ENCODE results near the gene ZFP36. TPM values are rescaled to one million over a fixed set of nuclear protein-coding genes. Genes with fewer than 3 reads are reported as not detected.

ZFP36 gene
- total and polyA plus RNA-seq, 2 of the 8 experiments (the other 6 are each of a cell fraction or from before 2014, with no cell fraction given) = 4.0 to 10.9 TPM

GRCh38 chr19:39412100-39412866 lies 5.6 kb downstream of the ZFP36 start, which contains the start of gene PLEKHG2 (continued):
- TF ChIP-seq USF2 (IDR thresholded peaks at IDR 0.05; ENCODE audit: low read length) (peak; percentile 85), BACH1 (IDR thresholded peaks at IDR 0.05; ENCODE audit: low read length) (no peak), SP4 (IDR thresholded peaks at IDR 0.05; ENCODE audit: low read length) (peak; percentile 93; the same call in 1 of the 2 replicates), EP300 (IDR thresholded peaks at IDR 0.05; ENCODE audit: borderline replicate concordance in 1 of 2, low read depth in 2 of 2, low read length in 2 of 2) (no peak), JUN (IDR thresholded peaks at IDR 0.05; ENCODE audit: low read depth, low read length) (no peak; the same call in 1 of the 2 replicates), CTBP2 (IDR thresholded peaks at IDR 0.05; ENCODE audit: borderline replicate concordance, insufficient read depth, insufficient read length, low read length) (peak; percentile 82), HDAC2 (IDR thresholded peaks at IDR 0.05; ENCODE audit: borderline replicate concordance in 1 of 2, low read depth in 2 of 2, low read length in 2 of 2) (no peak), CHD2 (IDR thresholded peaks at IDR 0.05; ENCODE audit: low read length) (peak; percentile 79), TAF7 (optimal IDR thresholded peaks at IDR 0.05; ENCODE audit: borderline replicate concordance, low read depth, low read length) (peak; percentile 46), RXRA (IDR thresholded peaks at IDR 0.05; ENCODE audit: insufficient read depth, low read depth, low read length) (no peak), FOSL1 (IDR thresholded peaks at IDR 0.05; ENCODE audit: insufficient read depth, low read depth, low read length) (0 out of 2 replicates have a peak, but pooled peaks have one; percentile 11), RAD21 (IDR thresholded peaks at IDR 0.05 in 1 of 2, conservative IDR thresholded peaks at IDR 0.05 in 1 of 2; ENCODE audit: low read depth in 2 of 2, low read length in 2 of 2) (peak; percentile 35 to 52; a peak in 3 of 4 replicates), PHF8 (conservative IDR thresholded peaks at IDR 0.05; ENCODE audit: low read depth, low read length) (peak; percentile 69), CHD1 (IDR thresholded peaks at IDR 0.05; ENCODE audit: low read depth, low read length) (no peak), SIX5 (IDR thresholded peaks at IDR 0.05; ENCODE audit: low read depth, low read length) (no peak), TCF12 (IDR thresholded peaks at IDR 0.05; ENCODE audit: low read depth, low read length) (0 out of 2 replicates have a peak, but pooled peaks have one; percentile 53), BRCA1 (IDR thresholded peaks at IDR 0.05; ENCODE audit: low read depth, low read length) (no peak; the same call in 1 of the 2 replicates), JUND (IDR thresholded peaks at IDR 0.05; ENCODE audit: low read length) (peak; percentile 81), GTF2F1 (IDR thresholded peaks at IDR 0.05; ENCODE audit: borderline replicate concordance, low read depth, low read length) (peak; percentile 28; the same call in 1 of the 2 replicates), SP1 (IDR thresholded peaks at IDR 0.05; ENCODE audit: low read depth, low read length) (peak; percentile 87; the same call in 1 of the 2 replicates), POLR2AphosphoS5 (IDR thresholded peaks at IDR 0.05; ENCODE audit: low read depth, low read length) (peak; percentile 92), KDM4A (IDR thresholded peaks at IDR 0.05; ENCODE audit: low read depth, low read length, severe bottlenecking) (peak; percentile 41)

Data from H1 (cell line).